H1 (cell line): ENCODE data around the gene HSPBP1. TPM values are rescaled to one million over a fixed set of nuclear protein-coding genes. Genes with fewer than 3 reads are reported as not detected.

ENCODE experiments used
- CTCF ChIA-PET: fragments of 300-600 bp; sonication (Branson Sonifier 250); formaldehyde crosslinking; loops from one replicate; lab custom pipeline; 2021; ENCODE audit not compliant: partially characterized antibody; lab: Charles Lee
- POLR2A ChIA-PET: fragments of 300-600 bp; sonication (Branson Sonifier 250); formaldehyde crosslinking; loops from one replicate; lab custom pipeline; 2021; ENCODE audit warnings: inconsistent platforms; ENCODE audit not compliant: partially characterized antibody; lab: Charles Lee
- DNase-seq, 2 experiments: peaks; one replicate each; pipeline versions ENCODE4 v3.0.0 to v3.0.0-alpha.2; 2010 to 2022; ENCODE audit warnings: low spot score in 2 of 2, low read depth in 1 of 2, mixed read lengths in 1 of 2
- FAIRE-seq: peaks from 2 replicates; lab custom pipeline; 2011; peaks lifted over from hg19 to GRCh38; lab: Jason Lieb, UNC
- H2AFZ ChIP-seq: 2 replicates; pipeline ENCODE4 v1.8.1; 2012; ENCODE audit warnings: low read length, inconsistent platforms
- H2AK5ac ChIP-seq: 2 replicates; pipeline ENCODE4 v1.6.1; 2013; ENCODE audit warnings: low read depth, low read length
- H2BK120ac ChIP-seq: replicated peaks from 2 replicates; pipeline ENCODE3; 2013; ENCODE audit warnings: low read depth, low read length, inconsistent platforms
- H2BK12ac ChIP-seq: 2 replicates; pipeline ENCODE4 v1.6.1; 2013; ENCODE audit warnings: low read depth, low read length
- H2BK15ac ChIP-seq: 2 replicates; pipeline ENCODE4 v1.6.1; 2013; ENCODE audit warnings: low read length
- H2BK20ac ChIP-seq: 2 replicates; pipeline ENCODE4 v1.6.1; 2013; ENCODE audit warnings: low read length
- H2BK5ac ChIP-seq: 2 replicates; pipeline ENCODE4 v1.6.1; 2013; ENCODE audit warnings: low read depth, low read length
- H3K14ac ChIP-seq: 2 replicates; pipeline ENCODE4 v1.6.1; 2013; ENCODE audit warnings: inconsistent platforms; ENCODE audit not compliant: insufficient read length
- H3K18ac ChIP-seq: 2 replicates; pipeline ENCODE4 v1.6.1; 2013; ENCODE audit warnings: low read length; ENCODE audit errors: extremely low read depth
- H3K23ac ChIP-seq: 2 replicates; pipeline ENCODE4 v1.6.1; 2013; ENCODE audit warnings: inconsistent platforms; ENCODE audit not compliant: insufficient read length
- H3K23me2 ChIP-seq: 2 replicates; pipeline ENCODE4 v1.6.1; 2013; ENCODE audit warnings: low read depth, low read length
- H3K27ac ChIP-seq: 2 replicates; pipeline ENCODE4 v1.6.1; 2011; ENCODE audit warnings: low read depth, low read length, inconsistent platforms
- H3K27me3 ChIP-seq, 4 experiments: replicated peaks in 1 of 4; 1 replicate in 1 of 4; 2 replicates in 3 of 4; pipeline versions ENCODE4 v1.6.1 to v1.8.1; 2011 to 2013; ENCODE audit warnings: low read length in 3 of 4, mild to moderate bottlenecking in 3 of 4, inconsistent platforms in 2 of 4, mixed read lengths in 2 of 4, moderate library complexity in 1 of 4; ENCODE audit not compliant: control insufficient read depth in 3 of 4, insufficient read depth in 3 of 4; ENCODE audit errors: extremely low read depth in 1 of 4
- H3K36me3 ChIP-seq, 4 experiments: 2 replicates each; pipeline versions ENCODE4 v1.6.1 to v1.8.1; 2011 to 2013; ENCODE audit warnings: mild to moderate bottlenecking in 4 of 4, low read length in 3 of 4, moderate library complexity in 2 of 4, control low read depth in 1 of 4, inconsistent platforms in 1 of 4; ENCODE audit not compliant: insufficient read depth in 4 of 4, control insufficient read depth in 2 of 4
- H3K4ac ChIP-seq: replicated peaks from 2 replicates; pipeline ENCODE3; 2013; ENCODE audit warnings: low read length, low read depth, mixed read lengths, inconsistent platforms; ENCODE audit not compliant: insufficient read length
- H3K4me1 ChIP-seq, 4 experiments: replicated peaks in 1 of 4; 1 replicate in 1 of 4; 2 replicates in 3 of 4; pipeline versions ENCODE4 v1.6.1 to v1.8.1; 2011 to 2013; ENCODE audit warnings: low read length in 3 of 4, inconsistent platforms in 2 of 4, mixed read lengths in 1 of 4; ENCODE audit not compliant: insufficient read depth in 4 of 4, control insufficient read depth in 3 of 4
- H3K4me2 ChIP-seq, 2 experiments: 2 replicates each; pipeline versions ENCODE4 v1.6.1 to v1.8.1; 2011 to 2013; ENCODE audit warnings: low read depth in 2 of 2, low read length in 2 of 2, control low read depth in 1 of 2, inconsistent platforms in 1 of 2, mild to moderate bottlenecking in 1 of 2; ENCODE audit not compliant: insufficient read depth in 1 of 2
- H3K4me3 ChIP-seq, 4 experiments: fragments of 200-600, 300-600 bp in 1 of 4; sonication (generic), shearing (Covaris generic), sonication (Bioruptor Twin) in 1 of 4; 2 replicates each; pipeline versions ENCODE4 v1.5.1 to v1.8.1; 2011 to 2016; ENCODE audit warnings: low read length in 4 of 4, low read depth in 3 of 4, control low read depth in 2 of 4, inconsistent platforms in 2 of 4, mild to moderate bottlenecking in 2 of 4, mixed read lengths in 1 of 4, moderate library complexity in 1 of 4; ENCODE audit not compliant: insufficient read depth in 2 of 4; ENCODE audit errors: extremely low read depth in 1 of 4
- H3K56ac ChIP-seq: replicated peaks from 2 replicates; pipeline ENCODE3; 2013; ENCODE audit warnings: low read depth, mild to moderate bottlenecking, mixed read lengths, low read length, inconsistent platforms; ENCODE audit not compliant: insufficient read length
- H3K79me1 ChIP-seq: 2 replicates; pipeline ENCODE4 v1.6.1; 2013; ENCODE audit warnings: low read depth, low read length, control low read depth
- H3K79me2 ChIP-seq, 2 experiments: 2 replicates each; pipeline versions ENCODE4 v1.6.1 to v1.8.1; 2012 to 2013; ENCODE audit warnings: low read length in 2 of 2, mild to moderate bottlenecking in 2 of 2, inconsistent platforms in 1 of 2; ENCODE audit not compliant: insufficient read depth in 2 of 2, control insufficient read depth in 1 of 2
- H3K9ac ChIP-seq, 4 experiments: replicated peaks in 1 of 4; 1 replicate in 1 of 4; 2 replicates in 3 of 4; pipeline versions ENCODE4 v1.6.1 to v1.8.1; 2011 to 2013; ENCODE audit warnings: low read depth in 3 of 4, low read length in 3 of 4, control low read depth in 2 of 4, mild to moderate bottlenecking in 2 of 4, moderate library complexity in 2 of 4, inconsistent platforms in 1 of 4; ENCODE audit errors: extremely low read depth in 1 of 4
- H3K9me3 ChIP-seq, 2 experiments: 2 replicates each; pipeline versions ENCODE4 v1.6.1 to v1.8.1; 2012 to 2013; ENCODE audit warnings: mild to moderate bottlenecking in 2 of 2, moderate library complexity in 2 of 2, control low read depth in 1 of 2, inconsistent platforms in 1 of 2, low read depth in 1 of 2, low read length in 1 of 2, mixed read lengths in 1 of 2; ENCODE audit not compliant: insufficient read depth in 2 of 2
- H4K20me1 ChIP-seq, 2 experiments: replicated peaks in 1 of 2; 2 replicates each; pipeline versions ENCODE3 to v1.8.1; 2011 to 2013; ENCODE audit warnings: inconsistent platforms in 2 of 2, low read length in 2 of 2, mild to moderate bottlenecking in 1 of 2; ENCODE audit not compliant: insufficient read depth in 2 of 2, control insufficient read depth in 1 of 2
- H4K5ac ChIP-seq: 2 replicates; pipeline ENCODE4 v1.6.1; 2013; ENCODE audit warnings: low read length, low read depth, mixed read lengths, inconsistent platforms; ENCODE audit not compliant: insufficient read length
- H4K8ac ChIP-seq: 2 replicates; pipeline ENCODE4 v1.8.0; 2013; ENCODE audit warnings: mild to moderate bottlenecking, moderate library complexity, low read length, inconsistent platforms; ENCODE audit not compliant: insufficient read depth; ENCODE audit errors: extremely low read depth
- H4K91ac ChIP-seq: replicated peaks from 2 replicates; pipeline ENCODE3; 2013; ENCODE audit warnings: low read length, mixed read lengths, inconsistent platforms; ENCODE audit not compliant: insufficient read length
- JUN ChIP-seq: IDR thresholded peaks from 2 replicates; pipeline ENCODE4 v1.6.1; 2011; ENCODE audit warnings: low read depth, mild to moderate bottlenecking, improper control_type of control experiment, low read length
- NANOG ChIP-seq: IDR thresholded peaks from 2 replicates; pipeline ENCODE4 v1.6.1; 2011; ENCODE audit warnings: low read length, low read depth, mild to moderate bottlenecking, inconsistent platforms; ENCODE audit not compliant: insufficient read depth, poor library complexity, severe bottlenecking
- RBBP5 ChIP-seq: IDR thresholded peaks from 2 replicates; pipeline ENCODE4 v1.7.1; 2012; ENCODE audit warnings: low read depth, mild to moderate bottlenecking, inconsistent platforms, low read length, moderate library complexity, borderline replicate concordance
- SIX5 ChIP-seq: IDR thresholded peaks from 2 replicates; pipeline ENCODE4 v1.6.1; 2011; ENCODE audit warnings: mild to moderate bottlenecking, low read depth, low read length
- TAF7 ChIP-seq: optimal IDR thresholded peaks from 2 replicates; pipeline ENCODE3; 2011; ENCODE audit warnings: low read depth, mild to moderate bottlenecking, inconsistent platforms, low read length, moderate library complexity, borderline replicate concordance
- WGBS, 2 experiments: shearing (Covaris generic) in 1 of 2; methylation state at CpG; one replicate each; pipeline versions ENCODE4 v1.1.6 to v1.1.7; 2013 to 2015; ENCODE audit warnings: low lambda C conversion rate in 2 of 2, mixed read lengths in 2 of 2, inconsistent platforms in 1 of 2, low coverage in 1 of 2, missing lambda C conversion rate in 1 of 2; ENCODE audit not compliant: insufficient replicate concordance in 2 of 2, insufficient coverage in 1 of 2, insufficient read length in 1 of 2; ENCODE audit errors: extremely low coverage in 1 of 2, missing lambda C conversion rate in 1 of 2; 5-methylcytosine and 5-hydroxymethylcytosine counted together
- polyA plus RNA-seq, 7 experiments: library from polyadenylated mRNA; depleted of rRNA in 3 of 7; stranded (reverse) in 5 of 7; unstranded in 2 of 7; fragments of >200 nt in 5 of 7; fragments of 200-250 nt in 2 of 7; gene quantifications; 1 replicate in 5 of 7; 2 replicates in 1 of 7; 4 replicates in 1 of 7; pipeline versions ENCODE4 v1.2.1 to v1.2.3, GENCODE V29; 2011 to 2013; ENCODE audit warnings: missing spikeins in 2 of 7, mixed read lengths in 2 of 7
- total RNA-seq: library from RNA; stranded (reverse); fragmentation: NEBNext Ultra II Directional; extraction: Animal tissue kit (Norgen Biotek cat#: 25700); gene quantifications from 2 replicates; pipeline ENCODE4 v1.2.1, GENCODE V29; 2021
- TF ChIP-seq, protein P1 (sequence below): IDR thresholded peaks from 2 replicates; pipeline ENCODE4 v1.6.1; 2012; ENCODE audit warnings: inconsistent platforms

The HSPBP1 gene
- total and polyA plus RNA-seq, 2 of the 8 experiments (the other 6 are each of a cell fraction or from before 2014, with no cell fraction given): 63.4 to 100 TPM

DNA sequence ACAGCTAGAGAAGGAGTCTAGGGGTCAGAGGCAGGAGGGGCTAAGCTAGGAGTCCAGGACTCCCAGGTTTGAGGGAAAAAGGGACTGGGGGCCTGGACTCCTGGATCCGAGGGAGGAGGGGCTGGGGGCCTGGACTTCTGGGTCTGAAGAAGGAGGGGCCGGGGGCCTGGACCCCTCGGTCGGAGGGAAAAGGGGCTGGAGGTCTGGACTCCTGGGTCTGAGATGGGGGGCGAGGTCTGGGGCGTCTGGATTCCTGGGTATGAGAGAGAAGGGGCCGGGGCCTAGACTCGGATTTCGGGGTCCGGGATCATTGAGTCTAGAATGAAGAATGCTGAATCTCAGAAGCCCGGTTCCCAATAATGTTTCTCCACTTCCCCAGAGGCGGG is 22.4 kb upstream of the HSPBP1 start:
- 99% methylated on average over 8 of the region's 12 CpGs; no CpG with 5 or more reads in 1 of the 2 experiments for WGBS, 2 experiments
- H2AFZ ChIP-seq: no peak overlapping the region
- H3K79me2 ChIP-seq: no peaks in the 10 kb centered on the region
- peaks cover 2% of the 10 kb centered on the region; the same call in 1 of the 2 replicates for H3K23me2 ChIP-seq
- peak overlapping the region; percentile 83; the same call in 1 of the 2 replicates for H3K18ac ChIP-seq
- no peak overlapping the region for H2BK5ac ChIP-seq
- peaks cover 18 to 41% (median 34%) of the 10 kb centered on the region in 4 experiments for H3K36me3 ChIP-seq
- no peak overlapping the region for H2BK20ac ChIP-seq
- no peak overlapping the region for H3K23ac ChIP-seq
- H3K27me3 ChIP-seq: no peaks in the 10 kb centered on the region
- peak overlapping the region in 1 of 2 experiments; percentile 36; a peak in 1 of 4 replicates for H3K4me2 ChIP-seq
- no peak overlapping the region for H2BK15ac ChIP-seq
- H3K27ac ChIP-seq: no peak overlapping the region
- no peak overlapping the region; a peak in 2 of 8 replicates for H3K4me3 ChIP-seq
- no peak overlapping the region for H4K91ac ChIP-seq
- H3K56ac ChIP-seq: no peak overlapping the region
- CTCF ChIA-PET: interaction anchor here (0.6 to 3.9 kb wide), 33 partner anchors 10 to 201 kb away, joined by 3 to 37 read pairs (median 5); partner anchors contain the start of genes GARIN5B, KMT5C, TMEM150B and TMEM190
- no peak for TF ChIP-seq SIX5
- no peak for TF ChIP-seq JUN
- TF ChIP-seq RBBP5: no peak
- TF ChIP-seq TAF7: no peak
- TF ChIP-seq, protein P1, sequence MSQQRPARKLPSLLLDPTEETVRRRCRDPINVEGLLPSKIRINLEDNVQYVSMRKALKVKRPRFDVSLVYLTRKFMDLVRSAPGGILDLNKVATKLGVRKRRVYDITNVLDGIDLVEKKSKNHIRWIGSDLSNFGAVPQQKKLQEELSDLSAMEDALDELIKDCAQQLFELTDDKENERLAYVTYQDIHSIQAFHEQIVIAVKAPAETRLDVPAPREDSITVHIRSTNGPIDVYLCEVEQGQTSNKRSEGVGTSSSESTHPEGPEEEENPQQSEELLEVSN: no peak
- TF ChIP-seq NANOG: no peak
- H3K14ac ChIP-seq: no peak overlapping the region
- H4K5ac ChIP-seq: no peak overlapping the region
- peaks cover 0 to 8% (median 3%) of the 10 kb centered on the region in 4 experiments; a peak in 3 of 7 replicates for H3K4me1 ChIP-seq
- H3K79me1 ChIP-seq: no peaks in the 10 kb centered on the region; the same call in 1 of the 2 replicates
- POLR2A ChIA-PET: interaction anchor here (0.9 to 3.8 kb wide), 13 partner anchors 10 to 101 kb away, joined by 3 to 32 read pairs (median 5); partner anchors contain the start of genes KMT5C and TMEM238
- no peak overlapping the region for H4K8ac ChIP-seq
- H3K9me3 ChIP-seq: no peaks in the 10 kb centered on the region
- H2BK120ac ChIP-seq: no peak overlapping the region
- H3K4ac ChIP-seq: no peak overlapping the region
- H4K20me1 ChIP-seq: peaks cover 0 to 5% of the 10 kb centered on the region in 2 experiments
- 0 out of 2 replicates have a peak overlapping the region, but pooled peaks have one; percentile 80 for H2BK12ac ChIP-seq
- no peak for FAIRE-seq
- no peak for DNase-seq
- H2AK5ac ChIP-seq: no peak overlapping the region
- H3K9ac ChIP-seq: no peak overlapping the region
